Sigmoid colon (tissue), 7 donors: ENCODE results near the gene ADCY4. TPM values are rescaled to one million over a fixed set of nuclear protein-coding genes. Genes with fewer than 3 reads are reported as not detected.

Source experiments
- DNase-seq: peaks from one replicate; pipeline ENCODE4 v3.0.0-alpha.2; 2019
- H3K27ac ChIP-seq, 4 donors: fragments of 200-600 bp; sonication (generic); one replicate each; pipeline ENCODE4 v1.5.1; 2016 to 2019; ENCODE audit warnings: mild to moderate bottlenecking in 1 of 4
- H3K27me3 ChIP-seq, 3 donors: fragments of 200-600 bp; sonication (generic); one replicate each; pipeline ENCODE4 v1.5.1; 2019; ENCODE audit warnings: mild to moderate bottlenecking in 1 of 3
- H3K36me3 ChIP-seq, 4 donors: fragments of 200-600 bp; sonication (generic); one replicate each; pipeline ENCODE4 v1.5.1; 2016 to 2019
- H3K4me1 ChIP-seq, 4 donors: fragments of 200-600 bp; sonication (generic); one replicate each; pipeline ENCODE4 v1.5.1; 2017 to 2019
- H3K4me3 ChIP-seq, 4 donors: fragments of 200-600 bp; sonication (generic); one replicate each; pipeline ENCODE4 v1.5.1; 2017 to 2019; ENCODE audit warnings: mild to moderate bottlenecking in 2 of 4, moderate library complexity in 1 of 4
- H3K9me3 ChIP-seq, 4 donors: fragments of 200-600 bp in 3 of 4; sonication (generic) in 3 of 4; one replicate each; pipeline versions ENCODE4 v1.5.1 to v1.6.1; 2013 to 2019
- EP300 ChIP-seq, 4 donors: sonication (generic); formaldehyde crosslinking; IDR thresholded peaks; one replicate each; pipeline ENCODE4 v1.6.1; 2017; ENCODE audit warnings: antibody characterized with exemption in 4 of 4
- POLR2A ChIP-seq, 2 donors: fragments of 450-650 bp; IDR thresholded peaks; one replicate each; pipeline ENCODE4 v1.6.1; 2016; ENCODE audit warnings: antibody characterized with exemption in 2 of 2, mild to moderate bottlenecking in 2 of 2, moderate library complexity in 2 of 2
- POLR2AphosphoS5 ChIP-seq, 4 donors: sonication (generic); formaldehyde crosslinking; IDR thresholded peaks; one replicate each; pipeline ENCODE4 v1.6.1; 2017; ENCODE audit warnings: antibody characterized with exemption in 4 of 4
- WGBS, 2 donors: extraction: QIAGEN DNeasy Blood & Tissue Kit; methylation state at CpG; one replicate each; pipeline ENCODE4 v1.1.7; 2013; 5-methylcytosine and 5-hydroxymethylcytosine counted together
- intact Hi-C: fragments of 100-400 bp; cut with DNase I; formaldehyde crosslinking; loops from one replicate; pipeline ENCODE4 v1.15.1; 2023
- polyA plus RNA-seq, 3 donors: library from polyadenylated mRNA; stranded (reverse); fragments of 200-250 nt; gene quantifications; one replicate each; pipeline ENCODE4 v1.2.3, GENCODE V29; 2013
- total RNA-seq, 4 donors: library from RNA; depleted of rRNA; stranded (reverse); fragments of >200 nt; gene quantifications; one replicate each; pipeline ENCODE4 v1.1.0, GENCODE V29; 2016
- TF ChIP-seq, protein P1 (sequence below), 4 experiments: fragments of 450-650 bp in 3 of 4; fragments of 200-600 bp in 1 of 4; IDR thresholded peaks; one replicate each; pipeline ENCODE4 v1.5.1; 2016 to 2019; ENCODE audit warnings: antibody characterized with exemption in 4 of 4, mild to moderate bottlenecking in 3 of 4, moderate library complexity in 2 of 4
- donor health status: healthy with polysubstance abuse.
- donor health status: Bipolar disorder and iron deficiency.
- donor health status: healthy.

The ADCY4 gene
- total and polyA plus RNA-seq, 7 donors, result 1.4 to 36.0 (median 12.1) TPM

GRCh38 chr14:24325963-24326362, 8.9 kb downstream of the ADCY4 start:
- intact Hi-C loops, result no loop called here
- DNase-seq, result no peak
- Histone ChIP-seq H3K9me3 (no peaks in the 10 kb centered on the region), H3K4me3 (no peak overlapping the region), H3K36me3 (no peaks in the 10 kb centered on the region), H3K27ac (no peak overlapping the region), H3K4me1 (no peaks in the 10 kb centered on the region), H3K27me3 (peaks cover 0 to 6% (median 0%) of the 10 kb centered on the region in 3 donors)
- WGBS, 2 donors, result 89 to 92% methylated on average over 9 of the region's 9 CpGs
- TF ChIP-seq POLR2A (IDR thresholded peaks at IDR 0.05), result no peak
- TF ChIP-seq, protein P1, sequence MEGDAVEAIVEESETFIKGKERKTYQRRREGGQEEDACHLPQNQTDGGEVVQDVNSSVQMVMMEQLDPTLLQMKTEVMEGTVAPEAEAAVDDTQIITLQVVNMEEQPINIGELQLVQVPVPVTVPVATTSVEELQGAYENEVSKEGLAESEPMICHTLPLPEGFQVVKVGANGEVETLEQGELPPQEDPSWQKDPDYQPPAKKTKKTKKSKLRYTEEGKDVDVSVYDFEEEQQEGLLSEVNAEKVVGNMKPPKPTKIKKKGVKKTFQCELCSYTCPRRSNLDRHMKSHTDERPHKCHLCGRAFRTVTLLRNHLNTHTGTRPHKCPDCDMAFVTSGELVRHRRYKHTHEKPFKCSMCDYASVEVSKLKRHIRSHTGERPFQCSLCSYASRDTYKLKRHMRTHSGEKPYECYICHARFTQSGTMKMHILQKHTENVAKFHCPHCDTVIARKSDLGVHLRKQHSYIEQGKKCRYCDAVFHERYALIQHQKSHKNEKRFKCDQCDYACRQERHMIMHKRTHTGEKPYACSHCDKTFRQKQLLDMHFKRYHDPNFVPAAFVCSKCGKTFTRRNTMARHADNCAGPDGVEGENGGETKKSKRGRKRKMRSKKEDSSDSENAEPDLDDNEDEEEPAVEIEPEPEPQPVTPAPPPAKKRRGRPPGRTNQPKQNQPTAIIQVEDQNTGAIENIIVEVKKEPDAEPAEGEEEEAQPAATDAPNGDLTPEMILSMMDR (IDR thresholded peaks at IDR 0.05), result no peak
- no peak for TF ChIP-seq EP300 (IDR thresholded peaks at IDR 0.05)
- no peak for TF ChIP-seq POLR2AphosphoS5 (IDR thresholded peaks at IDR 0.05)

DNA sequence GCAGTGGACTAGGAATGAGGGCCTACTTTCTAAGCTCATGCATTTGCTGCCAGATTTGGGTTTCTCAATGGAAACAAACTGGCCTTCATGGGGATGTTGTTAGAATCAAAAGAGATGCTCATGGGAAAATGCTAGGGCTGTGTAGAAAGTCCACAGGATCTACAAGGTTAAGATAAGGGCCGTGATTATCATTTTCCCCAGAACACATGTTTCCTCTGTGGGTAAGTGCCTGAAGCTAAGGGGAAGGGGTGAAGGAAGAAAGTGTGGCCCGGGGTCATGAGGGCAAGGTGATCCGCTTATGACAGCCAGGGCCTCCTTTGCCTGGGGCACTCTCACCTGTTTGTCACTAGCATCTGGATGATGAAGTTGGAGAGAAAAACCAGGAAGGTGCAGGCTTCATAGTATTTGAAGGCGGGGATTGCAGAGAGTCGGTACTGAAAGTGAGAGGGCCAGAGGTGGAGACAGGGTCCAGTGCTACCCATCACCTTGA, 9.8 kb downstream of the ADCY4 start:
- Histone ChIP-seq H3K27me3 (peaks cover 0 to 5% (median 0%) of the 10 kb centered on the region in 3 donors), H3K4me3 (no peak overlapping the region), H3K4me1 (no peaks in the 10 kb centered on the region), H3K9me3 (no peaks in the 10 kb centered on the region), H3K36me3 (no peaks in the 10 kb centered on the region), H3K27ac (no peak overlapping the region)
- intact Hi-C loops, result no loop called here
- TF ChIP-seq, protein P1 (IDR thresholded peaks at IDR 0.05), result no peak
- TF ChIP-seq POLR2A (IDR thresholded peaks at IDR 0.05) (no peak), EP300 (IDR thresholded peaks at IDR 0.05) (no peak), POLR2AphosphoS5 (IDR thresholded peaks at IDR 0.05) (no peak)
- WGBS, 2 donors, result 75 to 85% methylated on average over 5 of the region's 5 CpGs
- DNase-seq, result no peak

DNA sequence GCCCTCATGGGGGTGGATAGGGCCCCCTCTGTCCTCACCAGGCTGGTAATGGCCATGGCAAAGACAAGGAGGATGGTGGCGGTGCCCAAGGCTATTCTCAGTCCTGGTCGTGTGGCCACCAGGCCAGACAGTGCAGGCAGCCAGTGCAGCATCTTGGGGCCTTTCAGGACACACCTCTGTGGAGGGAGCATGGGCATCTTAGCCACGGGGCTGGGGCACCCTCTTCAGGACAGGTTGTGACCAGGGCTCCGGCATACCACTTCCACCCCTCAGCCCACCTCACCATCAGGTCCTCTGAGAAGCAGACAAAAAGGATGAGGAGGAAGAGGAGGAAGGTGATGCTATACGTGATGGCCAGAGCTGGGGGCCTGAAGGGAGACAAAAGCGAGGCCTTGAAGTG, 10.8 kb downstream of the ADCY4 start:
- WGBS, 2 donors, result 78 to 81% methylated on average over 6 of the region's 6 CpGs
- intact Hi-C loops, result no loop called here
- no peak for DNase-seq

DNA sequence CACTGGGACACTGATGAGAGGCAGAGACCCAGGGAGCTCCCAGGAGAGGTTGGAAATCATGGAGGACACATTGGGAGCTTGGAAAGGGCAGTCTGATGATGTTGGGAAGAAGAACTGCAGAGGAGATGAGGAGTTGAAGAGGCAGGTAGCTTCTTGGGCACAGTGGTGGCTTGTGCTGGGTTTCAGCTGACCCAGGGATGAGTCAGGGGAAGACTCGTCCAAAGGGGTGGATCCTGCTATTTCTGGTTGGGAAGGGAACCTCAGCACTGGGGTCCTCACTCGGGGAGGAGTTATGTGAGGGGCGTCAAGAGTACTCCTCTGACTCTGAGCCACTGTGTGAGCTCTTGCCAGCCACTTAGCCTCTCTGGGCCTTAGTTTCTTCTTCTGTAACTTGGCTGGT, 11.5 kb downstream of the ADCY4 start:
- Histone ChIP-seq H3K27ac (no peak overlapping the region), H3K4me3 (no peak overlapping the region), H3K4me1 (no peaks in the 10 kb centered on the region), H3K9me3 (no peaks in the 10 kb centered on the region), H3K27me3 (peaks cover 3 to 23% (median 13%) of the 10 kb centered on the region in 3 donors), H3K36me3 (no peaks in the 10 kb centered on the region)
- TF ChIP-seq POLR2AphosphoS5 (IDR thresholded peaks at IDR 0.05) (no peak), POLR2A (IDR thresholded peaks at IDR 0.05) (no peak), EP300 (IDR thresholded peaks at IDR 0.05) (no peak)
- TF ChIP-seq, protein P1 (IDR thresholded peaks at IDR 0.05), result no peak
- 70 to 73% methylated on average over 3 of the region's 3 CpGs for WGBS, 2 donors
- intact Hi-C loops, result no loop called here
- DNase-seq, result no peak

More for the DNA sequence above, 10.8 kb downstream of the ADCY4 start:
- H3K4me1 ChIP-seq, result no peaks in the 10 kb centered on the region
- H3K27me3 ChIP-seq, result peaks cover 0 to 16% (median 6%) of the 10 kb centered on the region in 3 donors
- H3K36me3 ChIP-seq, result no peaks in the 10 kb centered on the region
- no peak overlapping the region for H3K27ac ChIP-seq
- H3K9me3 ChIP-seq, result no peaks in the 10 kb centered on the region
- H3K4me3 ChIP-seq, result no peak overlapping the region
- TF ChIP-seq, protein P1 (IDR thresholded peaks at IDR 0.05), result no peak
- TF ChIP-seq POLR2A (IDR thresholded peaks at IDR 0.05) (no peak), EP300 (IDR thresholded peaks at IDR 0.05) (no peak)

- Histone ChIP-seq H3K27ac (no peak overlapping the region), H3K4me3 (no peak overlapping the region), H3K27me3 (peaks cover 5 to 29% (median 16%) of the 10 kb centered on the region in 3 donors), H3K4me1 (no peaks in the 10 kb centered on the region), H3K36me3 (no peaks in the 10 kb centered on the region), H3K9me3 (no peaks in the 10 kb centered on the region)
- TF ChIP-seq POLR2A (IDR thresholded peaks at IDR 0.05) (no peak), EP300 (IDR thresholded peaks at IDR 0.05) (no peak), POLR2AphosphoS5 (IDR thresholded peaks at IDR 0.05) (no peak)
- TF ChIP-seq, protein P1 (IDR thresholded peaks at IDR 0.05), result no peak
- DNase-seq, result no peak
- intact Hi-C loops, result no loop called here
- 81 to 83% methylated on average over 10 of the region's 10 CpGs for WGBS, 2 donors
Measured at GRCh38 chr14:24322672-24323071, 12.2 kb downstream of the ADCY4 start.
